Endothelial cell (in vitro differentiated cells): Measurements from ENCODE around the gene LY6G5B. TPM values are rescaled to one million over a fixed set of nuclear protein-coding genes. Genes with fewer than 3 reads are reported as not detected.

Experiments
- DNase-seq: peaks from one replicate; pipeline ENCODE4 v3.0.0; 2021; ENCODE audit warnings: low spot score
- H3K27ac Mint-ChIP-seq: one replicate; pipeline ENCODE4 v1.8.0; 2021; ENCODE audit warnings: mixed read lengths, inconsistent platforms; ENCODE audit not compliant: unreplicated experiment
- H3K27me3 Mint-ChIP-seq: one replicate; pipeline ENCODE4 v1.8.0; 2021; ENCODE audit warnings: mild to moderate bottlenecking, moderate library complexity, mixed read lengths, inconsistent platforms; ENCODE audit not compliant: unreplicated experiment
- H3K36me3 Mint-ChIP-seq: one replicate; pipeline ENCODE4 v1.8.0; 2021; ENCODE audit warnings: mild to moderate bottlenecking, low read depth, mixed read lengths, inconsistent platforms; ENCODE audit not compliant: unreplicated experiment
- H3K4me1 Mint-ChIP-seq: one replicate; pipeline ENCODE4 v1.8.0; 2021; ENCODE audit warnings: mild to moderate bottlenecking, mixed read lengths, inconsistent platforms; ENCODE audit not compliant: unreplicated experiment
- H3K4me3 Mint-ChIP-seq: one replicate; pipeline ENCODE4 v1.8.0; 2021; ENCODE audit warnings: mild to moderate bottlenecking, mixed read lengths, inconsistent platforms; ENCODE audit not compliant: unreplicated experiment
- H3K9me3 Mint-ChIP-seq: one replicate; pipeline ENCODE4 v1.8.0; 2021; ENCODE audit warnings: mixed read lengths, inconsistent platforms; ENCODE audit not compliant: unreplicated experiment
- total RNA-seq: library from RNA; stranded (reverse); fragmentation: NEBNext Ultra II Directional; extraction: Animal tissue kit (Norgen Biotek cat#: 25700); gene quantifications from one replicate; pipeline ENCODE4 v1.2.1, GENCODE V29; 2021; ENCODE audit not compliant: unreplicated experiment
- TF ChIP-seq, protein P1 (sequence below): fragments of 200-600 bp; sonication (generic); IDR thresholded peaks from one replicate; pipeline ENCODE4 v1.5.0; 2021; ENCODE audit warnings: antibody characterized with exemption; ENCODE audit not compliant: unreplicated experiment

LY6G5B gene
- total RNA-seq, 1 donor from 2014 or later = 16.3 TPM

DNA sequence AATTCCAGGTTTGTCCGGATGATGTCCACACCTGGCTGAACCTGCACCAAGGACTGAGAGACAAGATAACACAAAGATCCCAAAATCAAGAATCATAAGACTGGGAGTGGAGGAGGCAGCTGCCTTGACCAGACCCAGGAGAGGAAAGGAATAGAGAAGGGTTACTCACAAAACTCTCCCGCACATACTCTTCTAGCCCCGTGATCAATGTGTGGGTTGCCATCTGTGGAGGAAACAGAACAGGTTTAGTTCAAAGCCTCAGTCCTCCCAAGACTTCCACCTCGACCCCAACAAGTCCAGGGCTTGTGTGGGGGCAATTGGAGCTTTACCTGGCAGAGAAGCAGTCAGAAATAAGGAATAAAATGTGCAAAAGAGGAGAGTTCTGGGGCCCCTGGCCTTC, 28.4 kb upstream of the LY6G5B start:
- Mint-ChIP-seq H3K36me3 (peaks cover 34% of the 10 kb centered on the region), H3K9me3 (no peaks in the 10 kb centered on the region), H3K27ac (no peak overlapping the region), H3K27me3 (peaks cover 5% of the 10 kb centered on the region), H3K4me1 (peaks cover 2% of the 10 kb centered on the region), H3K4me3 (peak overlapping the region; percentile 25)
- DNase-seq = no peak
- TF ChIP-seq, protein P1, sequence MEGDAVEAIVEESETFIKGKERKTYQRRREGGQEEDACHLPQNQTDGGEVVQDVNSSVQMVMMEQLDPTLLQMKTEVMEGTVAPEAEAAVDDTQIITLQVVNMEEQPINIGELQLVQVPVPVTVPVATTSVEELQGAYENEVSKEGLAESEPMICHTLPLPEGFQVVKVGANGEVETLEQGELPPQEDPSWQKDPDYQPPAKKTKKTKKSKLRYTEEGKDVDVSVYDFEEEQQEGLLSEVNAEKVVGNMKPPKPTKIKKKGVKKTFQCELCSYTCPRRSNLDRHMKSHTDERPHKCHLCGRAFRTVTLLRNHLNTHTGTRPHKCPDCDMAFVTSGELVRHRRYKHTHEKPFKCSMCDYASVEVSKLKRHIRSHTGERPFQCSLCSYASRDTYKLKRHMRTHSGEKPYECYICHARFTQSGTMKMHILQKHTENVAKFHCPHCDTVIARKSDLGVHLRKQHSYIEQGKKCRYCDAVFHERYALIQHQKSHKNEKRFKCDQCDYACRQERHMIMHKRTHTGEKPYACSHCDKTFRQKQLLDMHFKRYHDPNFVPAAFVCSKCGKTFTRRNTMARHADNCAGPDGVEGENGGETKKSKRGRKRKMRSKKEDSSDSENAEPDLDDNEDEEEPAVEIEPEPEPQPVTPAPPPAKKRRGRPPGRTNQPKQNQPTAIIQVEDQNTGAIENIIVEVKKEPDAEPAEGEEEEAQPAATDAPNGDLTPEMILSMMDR = no peak

DNA sequence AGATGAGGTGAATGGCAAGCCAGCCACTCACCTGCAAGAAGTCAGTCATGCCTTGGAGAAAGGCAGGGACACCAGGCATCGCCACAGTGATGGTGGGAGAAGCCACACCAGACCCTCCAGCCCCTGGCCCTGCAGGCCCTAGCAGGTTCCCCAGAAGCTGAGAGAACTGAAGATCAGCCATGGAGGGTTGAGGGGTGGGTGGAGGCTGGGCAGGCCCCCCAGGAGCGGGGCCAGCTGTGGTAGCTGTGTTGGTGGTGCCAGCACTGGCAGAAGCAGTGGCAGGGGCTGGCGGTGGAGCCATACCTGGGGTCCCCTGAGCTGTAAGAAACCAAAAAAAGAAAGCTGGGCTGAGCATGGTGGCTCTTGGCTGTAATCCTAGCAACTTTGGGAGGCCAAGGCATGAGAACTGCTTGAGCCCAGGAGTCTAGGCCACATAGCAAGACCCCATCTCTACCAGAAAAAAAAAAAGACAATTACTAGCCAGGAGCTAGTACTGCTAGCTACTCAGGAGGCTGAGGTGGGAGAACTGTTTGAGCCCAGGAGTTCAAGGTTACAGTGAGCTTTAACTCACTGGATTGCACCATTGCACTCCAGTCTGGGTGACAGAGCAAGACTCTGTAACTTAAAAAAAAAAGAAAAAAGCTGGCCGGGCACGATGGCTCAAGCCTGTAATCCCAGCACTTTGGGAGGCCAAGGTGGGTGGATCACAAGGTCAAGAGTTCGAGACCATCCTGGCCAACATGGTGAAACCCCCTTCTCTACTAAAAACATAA, 26.8 kb upstream of the LY6G5B start:
- no peak overlapping the region for H3K27ac Mint-ChIP-seq
- peaks cover 34% of the 10 kb centered on the region for H3K36me3 Mint-ChIP-seq
- no peaks in the 10 kb centered on the region for H3K9me3 Mint-ChIP-seq

DNA sequence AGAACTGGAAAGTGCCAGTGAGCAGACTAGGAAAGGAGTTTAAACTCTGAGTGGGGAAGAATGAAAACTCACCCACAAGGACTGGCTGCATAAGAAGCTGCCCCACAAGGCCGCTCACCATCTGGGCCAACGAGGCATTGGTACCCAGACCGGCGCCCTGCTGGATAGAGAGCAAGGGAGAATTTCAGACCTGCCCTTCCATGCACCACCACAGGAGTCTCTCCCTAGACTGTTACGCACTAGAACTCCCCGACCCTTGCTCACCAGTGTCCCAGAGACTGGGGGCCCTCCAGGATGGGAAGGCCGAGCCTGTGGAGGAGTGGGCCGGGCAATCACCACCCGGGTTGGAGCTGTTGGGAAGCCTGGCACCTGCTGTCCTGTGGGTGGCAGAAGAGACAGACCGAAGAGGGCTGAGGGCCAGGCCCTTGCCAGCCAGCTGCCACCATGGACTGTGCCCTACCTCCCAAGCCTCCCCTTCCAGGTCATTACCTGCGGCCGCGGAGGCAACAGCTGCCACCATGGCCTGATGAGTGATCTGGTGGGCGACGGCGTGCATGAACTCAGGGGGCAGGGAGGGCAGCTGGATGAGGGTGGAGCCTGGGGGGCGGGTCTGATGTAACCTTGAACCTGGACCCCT, 25.8 kb upstream of the LY6G5B start:
- Mint-ChIP-seq H3K27ac (no peak overlapping the region), H3K27me3 (no peaks in the 10 kb centered on the region), H3K9me3 (no peaks in the 10 kb centered on the region), H3K4me1 (peaks cover 2% of the 10 kb centered on the region), H3K4me3 (no peak overlapping the region), H3K36me3 (peaks cover 37% of the 10 kb centered on the region)
- TF ChIP-seq, protein P1 = no peak
- no peak for DNase-seq

More for the DNA sequence above, 26.8 kb upstream of the LY6G5B start:
- TF ChIP-seq, protein P1 = no peak
- no peak for DNase-seq
- H3K27me3 Mint-ChIP-seq = peaks cover 3% of the 10 kb centered on the region
- H3K4me1 Mint-ChIP-seq = peaks cover 2% of the 10 kb centered on the region
- H3K4me3 Mint-ChIP-seq = no peak overlapping the region

DNA sequence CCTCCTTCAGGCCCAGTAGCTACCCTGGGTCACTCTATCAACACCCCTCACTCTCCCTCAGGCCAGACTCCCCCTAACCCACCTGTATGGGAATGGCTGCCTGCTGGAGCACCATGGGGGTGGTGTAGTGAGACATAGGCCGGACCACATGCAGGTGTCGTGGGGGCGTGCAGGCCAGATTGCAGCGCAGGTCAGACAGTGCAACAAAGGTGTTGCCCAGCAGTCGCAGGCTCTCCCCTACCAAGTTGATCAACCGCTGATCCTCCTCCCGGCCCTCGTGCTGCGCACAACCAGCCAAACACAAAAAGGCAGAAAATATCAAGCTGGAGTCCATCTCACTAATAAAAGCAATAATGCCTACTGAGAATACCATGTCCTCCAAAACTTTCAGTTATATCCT, 24.5 kb upstream of the LY6G5B start:
- TF ChIP-seq, protein P1 = no peak
- Mint-ChIP-seq H3K27ac (peak overlapping the region; percentile 42), H3K36me3 (peaks cover 40% of the 10 kb centered on the region), H3K27me3 (peaks cover 2% of the 10 kb centered on the region), H3K4me1 (peaks cover 4% of the 10 kb centered on the region), H3K9me3 (no peaks in the 10 kb centered on the region), H3K4me3 (peak overlapping the region; percentile 79)
- no peak for DNase-seq
